ENCODE results near the gene S100B. TPM values are rescaled to one million over a fixed set of nuclear protein-coding genes. Genes with fewer than 3 reads are reported as not detected.
"Not testable (repeated sequence)": the region's sequence is repeated elsewhere in the genome, so short reads cannot be mapped to it uniquely, and the experiment has no call there.

S100B gene
- total RNA-seq, 1 donor from 2014 or later: not detected

- Mint-ChIP-seq H3K27me3 (no peaks in the 10 kb centered on the region), H3K4me3 (no peak overlapping the region), H3K9me3 (peaks cover 8% of the 10 kb centered on the region), H3K4me1 (no peaks in the 10 kb centered on the region), H3K36me3 (ENCODE audit: low read depth) (no peaks in the 10 kb centered on the region), H3K27ac (no peak overlapping the region)
- no peak for TF ChIP-seq CTCF (IDR thresholded peaks at IDR 0.05)
- intact Hi-C loops (cut with micrococcal nuclease): no loop called here
- DNase-seq (no peak), ATAC-seq (ENCODE audit: low read depth) (no peak)
- ChIA-PET POLR2A (no interaction called here), CTCF (no interaction called here)
Observed at GRCh38 chr21:46597031-46597430, 7.9 kb downstream of the S100B start.

GRCh38 chr21:46596201-46596600 is 8.7 kb downstream of the S100B start:
- no peak for TF ChIP-seq CTCF (IDR thresholded peaks at IDR 0.05)
- H3K27me3 Mint-ChIP-seq: peaks cover 3% of the 10 kb centered on the region
- no peaks in the 10 kb centered on the region for H3K36me3 Mint-ChIP-seq (ENCODE audit: low read depth)
- ChIA-PET CTCF (no interaction called here), POLR2A (no interaction called here)
- intact Hi-C loops (cut with micrococcal nuclease): no loop called here
- H3K27ac Mint-ChIP-seq: no peak overlapping the region
- H3K9me3 Mint-ChIP-seq: peaks cover 15% of the 10 kb centered on the region
- DNase-seq: no peak
- no peak for ATAC-seq (ENCODE audit: low read depth)
- no peak overlapping the region for H3K4me3 Mint-ChIP-seq
- H3K4me1 Mint-ChIP-seq: no peaks in the 10 kb centered on the region

DNA sequence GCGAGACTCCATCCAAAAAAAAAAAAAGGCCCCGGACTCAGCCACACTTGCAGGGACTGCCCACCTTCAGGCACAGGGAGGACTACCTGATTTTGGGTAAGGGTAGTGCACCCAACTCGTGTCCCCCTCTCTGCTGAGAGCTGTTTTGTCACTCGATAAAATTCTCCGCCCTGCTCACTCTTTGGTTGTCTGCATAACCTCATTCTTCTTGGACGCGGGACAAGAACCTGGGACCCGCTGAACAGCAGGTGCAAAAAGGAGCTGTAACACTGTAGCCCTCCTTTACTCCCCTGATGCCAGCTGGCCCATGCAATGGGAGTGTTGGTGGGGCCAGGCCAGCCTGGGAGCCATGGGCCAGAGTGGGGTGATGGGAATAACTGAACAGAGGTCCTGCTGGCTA is 10.6 kb downstream of the S100B start:
- ATAC-seq (ENCODE audit: low read depth): no peak
- ChIA-PET CTCF (no interaction called here), POLR2A (no interaction called here)
- intact Hi-C loops (cut with micrococcal nuclease): no loop called here
- H3K27me3 Mint-ChIP-seq: peaks cover 3% of the 10 kb centered on the region
- H3K9me3 Mint-ChIP-seq: peaks cover 32% of the 10 kb centered on the region
- no peaks in the 10 kb centered on the region for H3K36me3 Mint-ChIP-seq (ENCODE audit: low read depth)
- H3K4me3 Mint-ChIP-seq: no peak overlapping the region
- DNase-seq: no peak
- no peaks in the 10 kb centered on the region for H3K4me1 Mint-ChIP-seq
- H3K27ac Mint-ChIP-seq: no peak overlapping the region
- TF ChIP-seq CTCF (IDR thresholded peaks at IDR 0.05): no peak

DNA sequence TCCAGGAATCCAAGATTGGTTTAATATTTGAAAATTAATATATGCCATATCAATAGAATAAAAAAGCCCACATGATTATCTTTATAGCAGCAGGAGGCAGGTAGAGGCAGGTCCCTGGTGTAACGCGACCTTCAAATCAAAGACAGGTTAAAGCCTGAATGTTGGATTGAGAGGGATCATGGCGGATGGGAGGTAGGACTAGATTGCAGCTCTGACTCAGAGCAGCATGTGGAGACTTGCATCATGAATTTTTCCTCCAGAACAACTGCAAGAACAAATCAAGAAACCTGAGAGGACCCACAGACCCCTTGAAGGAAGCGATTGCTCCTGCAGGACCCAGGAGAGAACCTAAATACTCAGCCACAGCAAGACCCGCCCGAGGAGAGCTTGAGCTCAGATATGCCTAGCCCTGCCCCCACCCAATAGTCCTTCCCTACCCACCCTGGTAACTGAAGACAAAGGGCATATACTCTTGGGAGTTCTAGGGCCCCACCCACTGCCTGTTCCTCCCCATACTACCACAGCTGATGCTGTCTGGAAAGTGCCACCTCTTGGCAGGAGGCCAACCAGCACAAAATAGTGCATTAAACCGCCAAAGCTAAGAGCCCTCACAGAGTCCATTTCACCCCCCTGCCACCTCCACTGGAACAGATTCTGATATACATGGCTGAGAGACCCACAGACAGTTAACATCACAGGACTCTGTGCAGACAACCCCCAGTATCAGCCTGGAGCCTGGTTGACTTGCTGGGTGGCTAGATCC is 19.5 kb downstream of the S100B start:
- DNase-seq: no peak
- ChIA-PET POLR2A (no interaction called here), CTCF (no interaction called here)
- Mint-ChIP-seq H3K27ac (no peak overlapping the region), H3K27me3 (peaks cover 3% of the 10 kb centered on the region), H3K4me3 (no peak overlapping the region), H3K4me1 (no peaks in the 10 kb centered on the region), H3K9me3 (peaks cover 48% of the 10 kb centered on the region), H3K36me3 (ENCODE audit: low read depth) (peaks cover 6% of the 10 kb centered on the region)
- no peak for TF ChIP-seq CTCF (IDR thresholded peaks at IDR 0.05)
- intact Hi-C loops (cut with micrococcal nuclease): no loop called here
- no peak for ATAC-seq (ENCODE audit: low read depth)

GRCh38 chr21:46581780-46582307 is 23.0 kb downstream of the S100B start:
- intact Hi-C loops (cut with micrococcal nuclease): no loop called here
- Mint-ChIP-seq H3K27ac (no peak overlapping the region), H3K4me1 (no peaks in the 10 kb centered on the region), H3K9me3 (peaks cover 37% of the 10 kb centered on the region), H3K27me3 (peaks cover 3% of the 10 kb centered on the region), H3K36me3 (ENCODE audit: low read depth) (peaks cover 23% of the 10 kb centered on the region), H3K4me3 (no peak overlapping the region)
- no peak for DNase-seq
- POLR2A ChIA-PET: no interaction called here
- no peak for ATAC-seq (ENCODE audit: low read depth)
- TF ChIP-seq CTCF (IDR thresholded peaks at IDR 0.05): no peak
- CTCF ChIA-PET: no interaction called here

- H3K4me3 Mint-ChIP-seq; H3K4me1 Mint-ChIP-seq; H3K27me3 Mint-ChIP-seq; ATAC-seq (ENCODE audit: low read depth); POLR2A ChIA-PET; CTCF ChIA-PET; intact Hi-C loops (cut with micrococcal nuclease); H3K27ac Mint-ChIP-seq; DNase-seq: not testable (repeated sequence)
- H3K9me3 Mint-ChIP-seq: peaks cover 32% of the 10 kb centered on the region
- peaks cover 23% of the 10 kb centered on the region for H3K36me3 Mint-ChIP-seq (ENCODE audit: low read depth)
Observed at GRCh38 chr21:46579394-46579793, 25.5 kb downstream of the S100B start.

DNA sequence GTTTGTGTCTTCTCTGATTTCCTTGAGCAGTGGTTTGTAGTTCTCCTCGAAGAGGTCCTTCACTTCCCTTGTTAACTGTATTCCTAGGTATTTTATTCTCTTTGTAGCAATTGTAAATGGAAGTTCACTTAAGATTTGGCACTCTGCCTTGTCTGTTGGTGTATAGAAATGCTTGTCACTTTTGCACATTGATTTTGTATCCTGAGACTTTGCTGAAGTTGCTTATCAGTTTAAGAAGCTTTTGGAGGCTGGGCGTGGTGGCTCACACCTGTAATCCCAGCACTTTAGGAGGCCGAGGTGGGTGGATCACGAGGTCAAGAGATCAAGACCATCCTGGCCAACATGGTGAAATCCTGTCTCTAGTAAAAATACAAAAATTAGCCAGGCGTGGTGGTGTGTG is 27.1 kb downstream of the S100B start:
- H3K4me1 Mint-ChIP-seq; CTCF ChIA-PET; H3K4me3 Mint-ChIP-seq; DNase-seq; POLR2A ChIA-PET; H3K27ac Mint-ChIP-seq; intact Hi-C loops (cut with micrococcal nuclease); H3K27me3 Mint-ChIP-seq; ATAC-seq (ENCODE audit: low read depth): not testable (repeated sequence)
- Mint-ChIP-seq H3K36me3 (ENCODE audit: low read depth) (peaks cover 30% of the 10 kb centered on the region), H3K9me3 (peaks cover 32% of the 10 kb centered on the region)
